A549 (cell line): ENCODE results near the gene SHOC1. TPM values are rescaled to one million over a fixed set of nuclear protein-coding genes. Genes with fewer than 3 reads are reported as not detected.
"Not testable (repeated sequence)": the region's sequence is repeated elsewhere in the genome, so short reads cannot be mapped to it uniquely, and the experiment has no call there.

Source experiments
- ATAC-seq, 2 experiments: fragments of 200-7000 bp in 1 of 2; fragments of >200 bp in 1 of 2; cut with Nextera tagmentation in 1 of 2; cut with Tn5 transposase in 1 of 2; 3 replicates each; pipeline versions ENCODE4 v1.8.0 to v1.9.1; 2018 to 2020; ENCODE audit warnings: mild to moderate bottlenecking in 1 of 2, moderate library complexity in 1 of 2
- CTCF ChIA-PET: fragments of 300-600 bp; sonication (Branson Sonifier 250); formaldehyde crosslinking; extraction: SDS; loops from one replicate; lab custom pipeline; 2021; ENCODE audit warnings: antibody characterized with exemption, inconsistent platforms; lab: Yijun Ruan, JAX
- POLR2A ChIA-PET: fragments of 350-600 bp; formaldehyde crosslinking; extraction: SDS; loops from one replicate; lab custom pipeline; 2021; ENCODE audit warnings: antibody characterized with exemption, inconsistent platforms; lab: Yijun Ruan, JAX
- DNase-seq, 2 experiments: peaks; one replicate each; pipeline versions ENCODE4 v3.0.0 to v3.0.0-alpha.2; 2011 to 2016; ENCODE audit warnings: low read depth in 1 of 2, low spot score in 1 of 2
- FAIRE-seq: peaks from 2 replicates; lab custom pipeline; 2011; peaks lifted over from hg19 to GRCh38; lab: Jason Lieb, UNC
- H3K27ac ChIP-seq, 2 experiments: fragments of >200 bp; sonication (Bioruptor Twin); formaldehyde crosslinking; 3 replicates each; pipeline ENCODE4 v1.5.1; 2016 to 2017
- H3K4me1 ChIP-seq: fragments of >200 bp; sonication (Bioruptor Twin); formaldehyde crosslinking; 3 replicates; pipeline ENCODE4 v1.6.1; 2016
- H3K4me2 ChIP-seq: fragments of >200 bp; sonication (Bioruptor Twin); formaldehyde crosslinking; 3 replicates; pipeline ENCODE4 v1.6.1; 2016
- H3K4me3 ChIP-seq: fragments of >200 bp; sonication (Bioruptor Twin); formaldehyde crosslinking; 3 replicates; pipeline ENCODE4 v1.5.1; 2016
- H3K9me3 ChIP-seq: fragments of >200 bp; sonication (Bioruptor Twin); formaldehyde crosslinking; 3 replicates; pipeline ENCODE4 v1.6.1; 2016
- BHLHE40 ChIP-seq: IDR thresholded peaks from 2 replicates; pipeline ENCODE4 v1.6.1; 2012; ENCODE audit warnings: low read depth, low read length, inconsistent platforms
- CEBPB ChIP-seq, 2 experiments: fragments of >200 bp in 1 of 2; sonication (Bioruptor Twin) in 1 of 2; formaldehyde crosslinking in 1 of 2; IDR thresholded peaks; 2 replicates each; pipeline ENCODE4 v1.6.1; 2012 to 2016
- EHMT2 ChIP-seq: fragments of 200-600 bp; sonication (generic); IDR thresholded peaks from 2 replicates; pipeline ENCODE4 v1.6.1; 2016; ENCODE audit warnings: antibody characterized with exemption, low read depth, mild to moderate bottlenecking, moderate library complexity
- ELK1 ChIP-seq: fragments of 150-350 bp; IDR thresholded peaks from 2 replicates; pipeline ENCODE4 v1.6.1; 2014; ENCODE audit warnings: low read depth, mild to moderate bottlenecking, low read length
- ESRRA ChIP-seq: fragments of 150-350 bp; IDR thresholded peaks from 2 replicates; pipeline ENCODE4 v1.6.1; 2014; ENCODE audit warnings: mild to moderate bottlenecking, low read length, borderline replicate concordance
- FOSL2 ChIP-seq, 2 experiments: fragments of 450-650 bp in 1 of 2; fragments of >200 bp in 1 of 2; sonication (Bioruptor Twin) in 1 of 2; formaldehyde crosslinking; IDR thresholded peaks; 2 replicates each; pipeline versions ENCODE4 v1.5.0 to v1.6.1; 2016 to 2020; ENCODE audit warnings: mild to moderate bottlenecking in 1 of 2, moderate library complexity in 1 of 2
- HES2 ChIP-seq: fragments of >200 bp; sonication (Bioruptor Twin); formaldehyde crosslinking; IDR thresholded peaks from 2 replicates; pipeline ENCODE4 v1.6.1; 2016
- KDM5A ChIP-seq: fragments of 200-600 bp; sonication (generic); IDR thresholded peaks from 2 replicates; pipeline ENCODE4 v1.6.1; 2016; ENCODE audit warnings: antibody characterized with exemption, mild to moderate bottlenecking
- PBX3 ChIP-seq: IDR thresholded peaks from 2 replicates; pipeline ENCODE4 v1.6.1; 2012
- PHF8 ChIP-seq: fragments of 200-600 bp; sonication (generic); IDR thresholded peaks from 2 replicates; pipeline ENCODE4 v1.6.1; 2016; ENCODE audit warnings: low read depth, mild to moderate bottlenecking, antibody characterized with exemption, moderate library complexity, borderline replicate concordance
- POLR2A ChIP-seq: IDR thresholded peaks from 2 replicates; pipeline ENCODE4 v1.6.1; 2012; ENCODE audit warnings: mild to moderate bottlenecking, low read length
- POLR2AphosphoS2 ChIP-seq: conservative IDR thresholded peaks from 2 replicates; pipeline ENCODE4 v1.6.1; 2012; ENCODE audit warnings: low read length, improper control_type of control experiment, inconsistent platforms
- RARB ChIP-seq: fragments of 250-450 bp; sonication (Bioruptor Pico); IDR thresholded peaks from 2 replicates; pipeline ENCODE4 v1.8.0; 2021; ENCODE audit warnings: mild to moderate bottlenecking, moderate library complexity
- REST ChIP-seq: fragments of 200-600 bp; sonication (generic); IDR thresholded peaks from 2 replicates; pipeline ENCODE4 v1.6.1; 2016; ENCODE audit warnings: antibody characterized with exemption, mild to moderate bottlenecking, moderate library complexity
- RFX5 ChIP-seq: fragments of 450-650 bp; IDR thresholded peaks from 2 replicates; pipeline ENCODE4 v1.7.1; 2014; ENCODE audit warnings: antibody characterized with exemption, mild to moderate bottlenecking, moderate library complexity
- SREBF2 ChIP-seq: fragments of 450-650 bp; IDR thresholded peaks from 2 replicates; pipeline ENCODE4 v1.6.1; 2014; ENCODE audit warnings: mild to moderate bottlenecking, moderate library complexity
- WGBS: methylation state at CpG from one replicate; pipeline ENCODE4 v1.1.6; 2017; ENCODE audit errors: missing lambda C conversion rate; 5-methylcytosine and 5-hydroxymethylcytosine counted together
- polyA plus RNA-seq, 4 experiments: library from polyadenylated mRNA; depleted of rRNA in 3 of 4; stranded (reverse); fragments of >200 nt; fragmentation: RNase III in 1 of 4; extraction: RNeasy Plus Mini Kit Qiagen cat#74134 plus additional on column Dnase treatment in 1 of 4; gene quantifications; 2 replicates in 3 of 4; 3 replicates in 1 of 4; pipeline ENCODE4 v1.2.3, GENCODE V29; 2011 to 2017

Gene SHOC1
- polyA plus RNA-seq, 2 of the 4 experiments (the other 2 are of a cell fraction): not detected

GRCh38 chr9:111810908-111811307, 16.2 kb upstream of the SHOC1 start:
- H3K4me1 ChIP-seq: peaks cover 7% of the 10 kb centered on the region; the same call in 2 of the 3 replicates
- CTCF ChIA-PET: interaction anchor here (0.8 kb wide), 1 partner anchor 551 kb away, joined by 3 read pairs; no protein-coding TSS in a partner anchor
- TF ChIP-seq ESRRA: no peak
- TF ChIP-seq RARB (CRISPR knock-in tag): no peak
- TF ChIP-seq ELK1: no peak
- no peak for TF ChIP-seq RFX5
- no peak for TF ChIP-seq PBX3
- TF ChIP-seq FOSL2 (IDR thresholded peaks at IDR 0.05): no peak
- TF ChIP-seq FOSL2 (CRISPR knock-in tag; IDR thresholded peaks at IDR 0.05): no peak
- no peak for TF ChIP-seq HES2
- TF ChIP-seq PHF8: no peak
- no peak overlapping the region for H3K27ac ChIP-seq
- WGBS: 80% methylated on average over 4 of the region's 4 CpGs
- H3K4me3 ChIP-seq: no peak overlapping the region
- FAIRE-seq (no peak), ATAC-seq (no peak), DNase-seq (no peak)
- POLR2A ChIA-PET: no interaction called here
- no peaks in the 10 kb centered on the region for H3K9me3 ChIP-seq
- no peak overlapping the region for H3K4me2 ChIP-seq

- TF ChIP-seq CEBPB (IDR thresholded peaks at IDR 0.05): peak in 1 of 2 experiments; percentile 37; a peak in 1 of 4 replicates
- peaks cover 12% of the 10 kb centered on the region for H3K4me1 ChIP-seq
- H3K9me3 ChIP-seq, H3K4me2 ChIP-seq, POLR2A ChIA-PET, FAIRE-seq, H3K4me3 ChIP-seq, DNase-seq, H3K27ac ChIP-seq, ATAC-seq: not testable (repeated sequence)
- CTCF ChIA-PET: interaction anchor here (0.8 to 1.3 kb wide), 3 partner anchors 10 to 551 kb away, joined by 3 to 4 read pairs (median 3); no protein-coding TSS in a partner anchor
- WGBS: 92% methylated on average over 2 of the region's 2 CpGs
These were observed 15.7 kb upstream of the SHOC1 start for GRCh38 chr9:111810415-111810814.

GRCh38 chr9:111807197-111807596, 12.5 kb upstream of the SHOC1 start:
- H3K27ac ChIP-seq: peak overlapping the region in 1 of 2 experiments; percentile 32; a peak in 1 of 6 replicates
- DNase-seq: no peak
- TF ChIP-seq PHF8 (no peak), KDM5A (no peak), REST (no peak), POLR2AphosphoS2 (no peak), EHMT2 (no peak), BHLHE40 (no peak), POLR2A (no peak), SREBF2 (no peak)
- ChIA-PET POLR2A (no interaction called here), CTCF (interaction anchor here (1.1 kb wide), 1 partner anchor 259 kb away, joined by 5 read pairs; no protein-coding TSS in a partner anchor)
- no peak overlapping the region for H3K4me3 ChIP-seq
- FAIRE-seq: no peak
- H3K9me3 ChIP-seq: no peaks in the 10 kb centered on the region
- peaks cover 13% of the 10 kb centered on the region for H3K4me1 ChIP-seq
- WGBS: 83% methylated on average over 1 of the region's 1 CpG
- peak in 1 of 2 experiments; percentile 43; a peak in 3 of 6 replicates for ATAC-seq
- no peak overlapping the region for H3K4me2 ChIP-seq
